Heart left ventricle (tissue), 16 donors: Measurements from ENCODE around the gene RBKS. TPM values are rescaled to one million over a fixed set of nuclear protein-coding genes. Genes with fewer than 3 reads are reported as not detected.

ENCODE experiments used
- ATAC-seq, 4 donors: fragments of 200-7000 bp; cut with Tn5 transposase; one replicate each; pipeline ENCODE4 v1.9.1; 2020 to 2022; ENCODE audit warnings: moderate library complexity in 4 of 4, mild to moderate bottlenecking in 3 of 4, moderate number of reproducible peaks in 1 of 4
- DNase-seq, 5 donors: peaks; one replicate each; pipeline ENCODE4 v3.0.0-alpha.2; 2020
- H3K27ac ChIP-seq, 12 donors: fragments of 200-600 bp; sonication (generic) in 4 of 12; one replicate each; pipeline versions ENCODE4 v1.5.0 to v1.8.0; 2016 to 2022; ENCODE audit warnings: mild to moderate bottlenecking in 2 of 12
- H3K27me3 ChIP-seq, 9 donors: fragments of 200-600 bp; sonication (generic) in 2 of 9; one replicate each; pipeline versions ENCODE4 v1.5.1 to v1.8.0; 2016 to 2022; ENCODE audit warnings: mild to moderate bottlenecking in 3 of 9
- H3K36me3 ChIP-seq, 9 donors: fragments of 200-600 bp; sonication (generic) in 2 of 9; one replicate each; pipeline versions ENCODE4 v1.5.0 to v1.8.0; 2018 to 2022; ENCODE audit warnings: mild to moderate bottlenecking in 2 of 9
- H3K4me1 ChIP-seq, 12 donors: fragments of 200-600 bp; sonication (generic) in 4 of 12; one replicate each; pipeline versions ENCODE4 v1.5.0 to v1.8.0; 2016 to 2022; ENCODE audit warnings: mild to moderate bottlenecking in 3 of 12
- H3K4me3 ChIP-seq, 12 donors: fragments of 200-600 bp; sonication (generic) in 4 of 12; one replicate each; pipeline versions ENCODE4 v1.5.0 to v1.8.0; 2017 to 2022; ENCODE audit warnings: mild to moderate bottlenecking in 9 of 12, moderate library complexity in 4 of 12
- H3K9me3 ChIP-seq, 12 donors: fragments of 200-600 bp; sonication (generic) in 4 of 12; one replicate each; pipeline versions ENCODE4 v1.5.0 to v1.8.0; 2016 to 2022; ENCODE audit warnings: mild to moderate bottlenecking in 1 of 12
- CTCF ChIP-seq, 12 donors: fragments of 200-600 bp; sonication (generic) in 4 of 12; IDR thresholded peaks; one replicate each; pipeline versions ENCODE4 v1.5.0 to v1.8.0; 2018 to 2022; ENCODE audit warnings: antibody characterized with exemption in 12 of 12, mild to moderate bottlenecking in 5 of 12
- POLR2A ChIP-seq, 2 donors: fragments of 450-650 bp; IDR thresholded peaks; one replicate each; pipeline ENCODE4 v1.6.1; 2017; ENCODE audit warnings: antibody characterized with exemption in 2 of 2, mild to moderate bottlenecking in 2 of 2, moderate library complexity in 2 of 2
- WGBS, 4 donors: extraction: QIAGEN DNeasy Blood & Tissue Kit in 2 of 4; methylation state at CpG; one replicate each; pipeline versions ENCODE4 v1.1.5 to v1.1.7; 2013 to 2018; 5-methylcytosine and 5-hydroxymethylcytosine counted together
- intact Hi-C, 10 donors: fragments of 100-400 bp; cut with DNase I; formaldehyde crosslinking; loops; one replicate each; pipeline versions ENCODE4 v1.11.1 to v1.14.2; 2022
- polyA plus RNA-seq, 2 donors: library from polyadenylated mRNA; stranded (reverse); fragments of 200-250 nt; gene quantifications; one replicate each; pipeline ENCODE4 v1.2.3, GENCODE V29; 2013
- total RNA-seq, 9 donors: library from RNA; depleted of rRNA in 2 of 9; stranded (reverse); fragments of >200 nt in 2 of 9; fragmentation: NEBNext Ultra II Directional in 3 of 9; extraction: Animal tissue kit (Norgen Biotek cat#: 25700) in 3 of 9; gene quantifications; one replicate each; pipeline versions ENCODE4 v1.1.0 to v1.2.4, GENCODE V29; 2016 to 2023
- donor health status: ischemic (EF 13 %, LVEDD 7.1; RV severe dilation, severe dysfunction).
- donor health status: healthy with polysubstance abuse.
- donor health status: DM: no; HTN: yes; CAD: no.
- donor health status: DM: no; HTN: no; CAD: no.
- donor health status: ischemic (EF 25% LVEDD 6.9; RV normal size, moderate dysfunction).
- donor health status: ischemic (EF 25% LVEDD 5.7; RV mildly dilated, moderate dysfunction).
- donor health status: healthy.
- donor health status: DM: yes; HTN: yes; CAD: no.
- donor health status: ischemic (EF 35%, LVEDD 5.7; RV mildly dilated, moderate dysfunction).
- donor health status: nonischemic (EF 11% LVEDD 7.7; RV severe dilation, severe dysfunction).
- donor health status: DM: yes; HTN: yes; CAD: no.
- donor health status: PGD.
- donor health status: ischemic (EF 29% LVEDD 5.4; RV normal size, mild dysfunction).
- donor health status: nonischemic (EF 23%, LVEDD 6.1; RV moderate dilation, normal function).

The RBKS gene
- total and polyA plus RNA-seq, 11 donors = 1.3 to 6.0 (median 4.0) TPM

GRCh38 chr2:27792759-27793158, 97.4 kb downstream of the RBKS start:
- DNase-seq = no peak
- Histone ChIP-seq H3K27ac (no peak overlapping the region), H3K4me1 (peaks cover 2 to 35% (median 27%) of the 10 kb centered on the region in 12 donors), H3K9me3 (no peaks in the 10 kb centered on the region), H3K36me3 (no peaks in the 10 kb centered on the region), H3K27me3 (no peaks in the 10 kb centered on the region), H3K4me3 (no peak overlapping the region)
- intact Hi-C loops = loop anchor here in 2 of 10 donors (10.0 kb wide), 1 partner anchor 92 kb away; no protein-coding TSS in a partner anchor
- no peak for ATAC-seq
- no peak for TF ChIP-seq POLR2A (IDR thresholded peaks at IDR 0.05)
- TF ChIP-seq CTCF (IDR thresholded peaks at IDR 0.05) = no peak

DNA sequence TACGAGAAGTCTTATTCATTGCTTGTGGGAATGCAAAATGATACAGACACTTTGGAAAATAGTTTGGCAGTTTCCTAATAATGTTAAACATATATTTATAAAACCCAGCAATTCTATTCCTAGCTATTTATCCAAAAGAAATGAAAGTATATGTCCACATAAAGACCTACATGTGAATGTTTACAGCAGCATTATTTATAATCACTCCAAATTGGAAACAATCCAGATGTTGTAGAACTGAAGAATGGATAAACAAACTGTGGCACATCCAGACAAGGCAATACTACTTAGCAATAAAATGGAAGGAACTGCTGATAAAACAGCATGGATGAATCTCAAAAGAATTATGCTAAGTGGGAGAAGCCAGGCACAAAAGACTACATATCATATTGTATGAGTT, 99.4 kb downstream of the RBKS start:
- 92 to 100% (median 98%) methylated on average over 1 of the region's 1 CpG for WGBS, 4 donors
- H3K4me1 ChIP-seq = peaks cover 0 to 18% (median 11%) of the 10 kb centered on the region in 12 donors
- intact Hi-C loops = loop anchor here in 2 of 10 donors (10.0 kb wide), 1 partner anchor 94 kb away; no protein-coding TSS in a partner anchor
- H3K27ac ChIP-seq = no peak overlapping the region
- no peak for ATAC-seq
- no peaks in the 10 kb centered on the region for H3K9me3 ChIP-seq
- H3K27me3 ChIP-seq = no peaks in the 10 kb centered on the region
- no peak overlapping the region for H3K4me3 ChIP-seq
- no peaks in the 10 kb centered on the region for H3K36me3 ChIP-seq
- TF ChIP-seq POLR2A (IDR thresholded peaks at IDR 0.05) (no peak), CTCF (IDR thresholded peaks at IDR 0.05) (no peak)
- no peak for DNase-seq

- H3K27me3 ChIP-seq = no peaks in the 10 kb centered on the region
- no peak for TF ChIP-seq POLR2A (IDR thresholded peaks at IDR 0.05)
- TF ChIP-seq CTCF (IDR thresholded peaks at IDR 0.05) = no peak
- peak overlapping the region in 1 of 12 donors; percentile 92 for H3K27ac ChIP-seq
- WGBS, 4 donors = 82 to 93% (median 87%) methylated on average over 1 of the region's 1 CpG
- intact Hi-C loops = no loop called here
- H3K4me3 ChIP-seq = no peak overlapping the region
- H3K9me3 ChIP-seq = no peaks in the 10 kb centered on the region
- H3K4me1 ChIP-seq = peaks cover 0 to 37% (median 19%) of the 10 kb centered on the region in 12 donors
- H3K36me3 ChIP-seq = peaks cover 0 to 30% (median 14%) of the 10 kb centered on the region in 9 donors
- ATAC-seq (no peak), DNase-seq (no peak)
Measured at GRCh38 chr2:27782701-27783100, 107.5 kb downstream of the RBKS start.

- Histone ChIP-seq H3K27ac (peak overlapping the region in 7 of 12 donors; percentile 3 to 92 (median 71)), H3K4me1 (peaks cover 0 to 49% (median 27%) of the 10 kb centered on the region in 12 donors)
Measured at GRCh38 chr2:27781496-27781895, 108.7 kb downstream of the RBKS start.

More at GRCh38 chr2:27781496-27781895, 108.7 kb downstream of the RBKS start:
- Histone ChIP-seq H3K36me3 (peaks cover 0 to 42% (median 22%) of the 10 kb centered on the region in 9 donors), H3K9me3 (no peaks in the 10 kb centered on the region), H3K27me3 (no peaks in the 10 kb centered on the region), H3K4me3 (no peak overlapping the region)
- intact Hi-C loops = no loop called here
- no peak for TF ChIP-seq POLR2A (IDR thresholded peaks at IDR 0.05)
- no peak for TF ChIP-seq CTCF (IDR thresholded peaks at IDR 0.05)
- DNase-seq (no peak), ATAC-seq (no peak)
- WGBS, 4 donors = 92 to 98% (median 94%) methylated on average over 2 of the region's 2 CpGs
